ENCODE data around the gene LIAS.

The LIAS gene

DNA sequence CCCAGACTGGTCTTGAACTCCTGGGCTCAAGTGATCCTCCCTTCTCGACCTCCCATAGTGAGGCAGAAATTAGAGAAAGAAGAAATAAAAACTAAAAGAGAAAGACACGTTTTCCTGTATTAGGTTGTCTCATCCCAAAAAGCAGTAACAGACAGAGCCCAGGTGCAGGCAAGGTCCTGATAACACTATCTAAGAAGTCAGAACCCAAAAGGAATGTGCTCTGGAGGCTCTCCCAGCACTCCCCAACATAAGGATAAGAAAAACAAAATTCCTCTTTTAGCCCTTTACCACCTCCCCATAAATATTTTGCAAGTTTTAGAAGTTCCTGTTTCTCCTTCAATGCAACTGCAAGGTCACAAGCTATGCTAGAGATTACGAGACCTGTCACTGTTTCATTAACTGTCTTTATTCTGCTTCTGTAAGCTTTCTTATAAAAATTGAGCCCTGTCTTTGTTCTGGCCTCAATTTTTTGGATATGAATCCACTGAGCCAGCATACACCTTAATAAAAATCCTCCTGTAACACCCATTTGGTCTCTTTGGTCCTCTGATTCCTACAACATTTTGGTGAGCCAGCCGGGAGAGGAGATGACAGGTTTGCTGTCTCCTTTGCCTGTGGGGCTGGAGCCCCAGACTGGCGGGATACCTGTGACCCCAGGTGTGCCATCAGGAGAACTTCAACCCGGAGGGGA, 25.9 kb downstream of the LIAS start:
- no peak overlapping the region for H3K4me3 ChIP-seq (ENCODE audit: low read depth, low read length)
- no peak for DNase-seq (ENCODE audit: low read depth)
- TF ChIP-seq, protein P1, sequence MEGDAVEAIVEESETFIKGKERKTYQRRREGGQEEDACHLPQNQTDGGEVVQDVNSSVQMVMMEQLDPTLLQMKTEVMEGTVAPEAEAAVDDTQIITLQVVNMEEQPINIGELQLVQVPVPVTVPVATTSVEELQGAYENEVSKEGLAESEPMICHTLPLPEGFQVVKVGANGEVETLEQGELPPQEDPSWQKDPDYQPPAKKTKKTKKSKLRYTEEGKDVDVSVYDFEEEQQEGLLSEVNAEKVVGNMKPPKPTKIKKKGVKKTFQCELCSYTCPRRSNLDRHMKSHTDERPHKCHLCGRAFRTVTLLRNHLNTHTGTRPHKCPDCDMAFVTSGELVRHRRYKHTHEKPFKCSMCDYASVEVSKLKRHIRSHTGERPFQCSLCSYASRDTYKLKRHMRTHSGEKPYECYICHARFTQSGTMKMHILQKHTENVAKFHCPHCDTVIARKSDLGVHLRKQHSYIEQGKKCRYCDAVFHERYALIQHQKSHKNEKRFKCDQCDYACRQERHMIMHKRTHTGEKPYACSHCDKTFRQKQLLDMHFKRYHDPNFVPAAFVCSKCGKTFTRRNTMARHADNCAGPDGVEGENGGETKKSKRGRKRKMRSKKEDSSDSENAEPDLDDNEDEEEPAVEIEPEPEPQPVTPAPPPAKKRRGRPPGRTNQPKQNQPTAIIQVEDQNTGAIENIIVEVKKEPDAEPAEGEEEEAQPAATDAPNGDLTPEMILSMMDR (IDR thresholded peaks at IDR 0.05; ENCODE audit: control insufficient read depth, extremely low read depth, insufficient read depth), result no peak

DNA sequence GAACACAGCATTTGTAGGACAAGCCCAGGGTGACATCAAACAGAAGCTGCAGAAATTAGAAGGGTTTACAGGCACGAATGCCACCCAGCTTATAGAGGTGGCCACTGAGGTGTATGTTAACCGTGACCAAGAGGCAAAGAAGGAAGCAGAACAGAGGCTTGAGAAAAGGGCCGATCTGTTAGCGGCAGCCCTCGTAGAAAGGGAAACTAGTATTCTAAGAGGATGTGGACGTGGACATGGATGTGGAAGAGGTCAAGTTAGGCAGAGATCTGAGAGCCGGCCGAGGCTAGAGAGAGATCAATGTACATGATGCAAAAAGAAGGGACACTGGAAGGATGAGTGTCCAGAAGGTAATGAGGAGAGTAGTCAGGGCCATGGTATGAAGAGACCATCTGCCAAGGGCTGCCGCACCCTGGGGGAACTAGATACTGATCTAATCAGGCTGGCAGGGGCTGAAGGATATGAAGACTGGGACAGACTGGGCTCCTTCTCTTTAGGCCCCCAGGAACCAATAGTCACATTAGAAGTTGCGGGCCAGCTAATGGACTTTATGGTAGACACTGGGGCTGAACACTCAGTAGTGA, 27.5 kb downstream of the LIAS start:
- TF ChIP-seq, protein P1 (IDR thresholded peaks at IDR 0.05; ENCODE audit: control insufficient read depth, extremely low read depth, insufficient read depth), result no peak
- H3K4me3 ChIP-seq (ENCODE audit: low read depth, low read length), result no peak overlapping the region
- no peak for DNase-seq (ENCODE audit: low read depth)

DNA sequence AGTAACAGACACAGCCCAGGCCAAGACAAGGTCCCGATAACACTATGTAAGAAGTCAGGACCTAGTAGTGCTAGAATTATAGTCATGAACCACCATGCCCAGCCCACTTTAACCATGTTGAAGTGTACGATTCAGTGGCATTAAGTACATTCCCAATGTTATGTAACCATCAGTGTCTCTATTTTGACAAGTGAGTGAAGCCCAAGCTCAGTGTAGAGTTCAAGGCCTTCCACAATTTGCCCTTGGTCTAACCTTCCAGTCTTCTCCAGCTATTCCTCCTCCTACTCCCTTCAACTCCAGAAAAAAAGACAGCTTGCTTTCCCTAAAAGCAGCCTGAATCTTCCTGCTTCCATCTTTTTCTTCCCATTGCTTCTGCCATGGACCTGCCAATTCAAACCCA, 31.5 kb downstream of the LIAS start:
- no peak for DNase-seq (ENCODE audit: low read depth)
- TF ChIP-seq, protein P1 (IDR thresholded peaks at IDR 0.05; ENCODE audit: control insufficient read depth, extremely low read depth, insufficient read depth), result no peak
- no peak overlapping the region for H3K4me3 ChIP-seq (ENCODE audit: low read depth, low read length)

DNA sequence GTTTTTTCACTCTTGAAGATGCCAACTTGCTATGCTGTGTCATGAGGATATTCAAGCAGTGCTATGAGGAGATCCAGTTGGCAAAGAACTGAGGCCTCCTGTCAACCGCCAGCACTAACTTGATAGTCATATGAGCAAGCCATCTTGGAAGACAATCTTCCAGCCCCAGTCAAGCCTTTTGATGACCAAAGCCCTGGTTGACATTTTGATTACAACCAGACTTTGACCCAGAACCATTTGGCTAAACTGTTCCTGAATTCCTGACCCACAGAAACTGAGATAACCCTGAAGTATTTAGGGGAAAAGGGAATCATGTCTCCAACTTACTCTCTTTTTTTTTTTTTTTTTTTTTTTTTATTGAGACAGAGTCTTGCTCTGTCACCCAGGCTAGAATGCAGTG, 35.5 kb downstream of the LIAS start:
- DNase-seq (ENCODE audit: low read depth), result no peak
- TF ChIP-seq, protein P1 (IDR thresholded peaks at IDR 0.05; ENCODE audit: control insufficient read depth, extremely low read depth, insufficient read depth), result no peak
- H3K4me3 ChIP-seq (ENCODE audit: low read depth, low read length), result no peak overlapping the region

DNA sequence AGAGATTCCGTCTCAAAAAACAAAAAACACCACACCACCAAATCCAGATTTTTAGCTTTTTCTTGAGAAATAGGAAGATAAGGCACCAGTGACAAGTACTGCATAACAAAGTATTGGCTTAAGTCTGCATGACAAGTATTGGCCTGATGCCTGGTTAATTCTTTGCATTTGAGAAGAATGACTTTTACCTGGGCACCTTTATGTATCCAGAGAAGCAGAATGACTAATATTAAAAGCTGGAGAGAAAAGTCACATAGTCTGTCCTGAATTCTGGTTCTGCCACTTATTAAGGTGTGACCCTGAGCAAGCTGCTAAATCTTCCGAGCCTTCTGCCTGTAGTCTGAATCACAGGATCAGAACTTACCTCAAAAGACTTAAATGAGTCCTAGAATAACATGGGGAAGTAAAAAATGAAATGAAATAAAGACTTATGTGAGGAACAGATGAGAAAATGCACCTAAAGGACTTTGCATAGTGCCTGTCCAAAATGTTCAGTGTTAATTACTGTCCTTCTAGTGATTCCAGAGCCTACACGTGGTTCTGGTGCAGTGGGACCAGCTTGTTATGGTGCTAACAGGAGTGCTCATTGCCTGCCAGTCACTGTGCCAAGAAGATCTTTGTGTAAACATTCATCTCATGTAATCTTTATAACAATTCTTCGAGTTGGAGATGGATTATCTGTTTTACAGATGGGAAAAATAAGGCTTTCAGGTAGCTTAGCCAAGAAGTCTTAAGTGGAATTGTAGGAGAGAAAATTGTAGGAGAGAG, 36.8 kb downstream of the LIAS start:
- TF ChIP-seq, protein P1 (IDR thresholded peaks at IDR 0.05; ENCODE audit: control insufficient read depth, extremely low read depth, insufficient read depth), result no peak
- no peak overlapping the region for H3K4me3 ChIP-seq (ENCODE audit: low read depth, low read length)
- DNase-seq (ENCODE audit: low read depth), result peak; percentile 67

DNA sequence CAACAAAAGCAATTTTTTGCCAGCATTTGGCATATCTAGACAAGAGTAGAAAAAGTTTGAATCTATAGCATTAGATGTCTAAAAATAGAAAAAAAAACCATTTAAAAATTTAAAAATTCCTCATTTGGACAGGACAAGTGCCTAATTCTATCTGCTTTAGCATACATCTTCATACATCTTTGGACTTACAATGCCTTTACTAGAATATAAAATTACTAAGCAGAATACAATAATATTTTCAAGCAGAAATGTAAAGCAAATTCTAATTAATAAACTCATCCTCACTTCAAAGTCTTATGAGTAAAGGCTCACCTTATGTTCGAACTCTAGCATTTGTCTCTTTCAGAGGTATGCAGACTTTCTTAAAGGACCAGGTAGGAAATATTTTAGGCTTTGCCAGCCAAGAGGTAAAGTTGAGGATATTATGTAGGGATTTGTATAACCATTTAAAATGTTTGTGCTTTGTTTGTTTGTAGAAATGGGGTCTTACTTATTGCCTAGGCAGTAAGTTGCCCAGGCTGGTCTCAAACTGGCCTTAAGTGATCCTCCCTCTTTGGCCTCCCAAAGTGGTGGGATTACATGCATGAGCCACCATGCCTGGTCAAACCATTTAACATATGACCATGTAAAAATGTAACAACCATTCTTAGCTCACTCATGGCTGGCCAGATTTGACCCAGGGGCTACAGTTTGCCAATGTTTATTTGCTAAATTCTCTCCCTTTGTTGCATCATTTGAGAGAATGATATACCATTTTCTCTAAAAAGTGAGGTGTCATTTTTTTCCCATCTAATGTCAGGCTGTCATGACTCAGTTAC, 39.3 kb downstream of the LIAS start:
- DNase-seq (ENCODE audit: low read depth), result no peak
- TF ChIP-seq, protein P1 (IDR thresholded peaks at IDR 0.05; ENCODE audit: control insufficient read depth, extremely low read depth, insufficient read depth), result no peak

More for the DNA sequence above, 39.3 kb downstream of the LIAS start:
- no peak overlapping the region for H3K4me3 ChIP-seq (ENCODE audit: low read depth, low read length)

Measured in LNCaP clone FGC (cell line).